ENCODE results near the gene NDUFS7.
A peak's percentile ranks its signal among the peaks of the same experiment; 100 is the strongest.

The NDUFS7 gene

DNA sequence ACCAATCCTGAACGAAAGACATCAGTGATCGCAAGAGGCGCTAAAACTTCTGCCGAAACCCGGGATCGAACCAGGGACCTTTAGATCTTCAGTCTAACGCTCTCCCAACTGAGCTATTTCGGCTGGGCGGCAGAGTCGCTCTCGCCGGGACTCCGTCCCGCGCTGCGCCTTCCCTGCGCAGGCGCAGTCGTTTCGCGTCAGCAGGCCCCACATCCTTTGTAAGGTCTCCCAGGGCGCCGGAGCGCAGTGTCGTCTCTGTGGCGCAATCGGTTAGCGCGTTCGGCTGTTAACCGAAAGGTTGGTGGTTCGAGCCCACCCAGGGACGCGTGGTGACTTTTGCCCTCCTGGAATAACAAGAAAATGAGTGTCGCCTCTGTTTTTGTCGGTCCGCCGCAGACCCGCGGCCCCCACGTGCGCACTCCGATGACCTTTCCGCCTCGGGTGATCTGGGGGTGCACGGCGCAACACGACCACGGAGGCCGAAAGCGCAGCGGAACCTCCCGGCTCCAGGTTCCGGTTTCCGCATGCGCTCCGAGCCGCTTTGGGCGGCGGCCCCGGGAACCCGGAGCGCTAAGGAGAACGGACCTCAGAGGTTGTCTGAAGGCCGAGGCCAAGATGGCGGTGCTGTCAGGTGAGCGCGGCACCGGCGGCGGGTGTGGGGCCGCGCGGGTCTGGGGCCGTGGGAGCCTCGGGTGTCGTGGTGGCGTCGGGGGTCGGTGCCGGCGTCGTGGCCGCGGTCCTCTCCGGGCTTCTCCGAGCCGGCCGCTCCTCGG is at the start of gene NDUFS7:
NDUFS7 (plus strand) TSS at position 596 of the 773 bp plus-strand sequence; CDS start at position 616, 20 bp downstream.
- peak; percentile 53 for DNase-seq (ENCODE audit: low read depth)

GRCh38 chr19:1336079-1336684 is 47.5 kb upstream of the NDUFS7 start:
- DNase-seq (ENCODE audit: low read depth): no peak

DNA sequence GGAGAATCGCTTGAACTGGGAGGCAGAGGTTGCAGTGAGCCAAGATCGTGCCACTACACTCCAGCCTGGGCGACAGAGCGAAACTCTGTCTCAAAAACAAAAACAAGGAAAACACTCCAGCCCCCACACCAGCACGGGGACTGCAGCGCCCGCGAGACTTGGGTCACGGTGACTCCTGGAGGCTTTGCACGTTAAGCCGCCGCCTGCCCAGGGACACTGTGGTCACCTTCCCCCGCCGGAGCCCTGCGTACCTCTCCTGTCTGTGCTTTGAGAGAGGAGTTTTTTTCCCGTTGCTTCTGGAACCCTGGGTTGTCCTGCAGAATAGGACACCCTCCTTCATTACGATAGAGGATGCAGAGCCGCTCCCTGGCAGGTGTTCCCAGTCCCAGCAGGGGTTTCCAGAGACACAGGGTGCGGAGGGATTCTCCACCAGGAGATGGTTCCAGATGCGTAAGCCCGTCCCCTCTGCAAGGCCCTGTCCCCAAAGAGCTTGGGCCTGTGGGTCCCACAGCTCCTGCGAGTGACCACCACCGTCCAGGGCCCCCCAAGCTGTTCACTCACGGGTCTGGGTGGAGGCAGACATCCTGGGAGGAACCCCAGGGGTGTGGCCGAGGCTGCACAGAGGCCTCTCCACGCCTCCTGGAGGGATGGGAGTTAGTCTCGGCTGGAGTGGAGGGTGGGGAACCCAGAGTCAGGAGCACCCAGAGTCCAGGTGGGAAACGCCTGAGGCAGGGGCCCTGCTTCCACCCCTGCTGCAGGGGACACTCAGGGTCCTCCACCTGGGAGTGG is 42.8 kb upstream of the NDUFS7 start:
- DNase-seq (ENCODE audit: low read depth): no peak

- no peak for DNase-seq (ENCODE audit: low read depth)
Measured at GRCh38 chr19:1343041-1343440, 40.7 kb upstream of the NDUFS7 start.

GRCh38 chr19:1349211-1349610 is 34.5 kb upstream of the NDUFS7 start:
- DNase-seq (ENCODE audit: low read depth): no peak

GRCh38 chr19:1350867-1351266 is 32.8 kb upstream of the NDUFS7 start:
- no peak for DNase-seq (ENCODE audit: low read depth)

DNA sequence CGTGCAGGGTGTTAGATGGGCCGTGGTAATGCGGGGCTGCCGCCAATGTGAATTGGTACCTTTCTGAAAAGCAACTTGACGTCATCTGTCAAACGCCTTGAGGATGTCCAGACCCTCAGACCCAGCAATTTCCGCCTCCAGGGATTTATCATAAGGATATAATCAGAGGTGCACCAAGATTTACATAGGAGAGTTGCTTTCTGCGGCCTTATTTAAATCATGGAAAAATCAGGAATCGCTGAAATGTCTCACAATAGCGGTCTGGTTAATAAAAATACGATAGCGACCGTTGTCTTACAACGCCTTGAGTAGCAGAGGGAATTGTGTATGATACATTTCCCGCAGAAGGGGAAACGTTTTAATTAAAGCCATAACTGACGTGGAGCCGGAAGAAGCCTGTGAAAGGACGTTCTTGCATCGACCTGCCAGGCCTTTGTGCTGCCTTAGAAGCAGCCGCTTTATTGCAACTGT is 32.3 kb upstream of the NDUFS7 start:
- DNase-seq (ENCODE audit: low read depth): no peak

DNA sequence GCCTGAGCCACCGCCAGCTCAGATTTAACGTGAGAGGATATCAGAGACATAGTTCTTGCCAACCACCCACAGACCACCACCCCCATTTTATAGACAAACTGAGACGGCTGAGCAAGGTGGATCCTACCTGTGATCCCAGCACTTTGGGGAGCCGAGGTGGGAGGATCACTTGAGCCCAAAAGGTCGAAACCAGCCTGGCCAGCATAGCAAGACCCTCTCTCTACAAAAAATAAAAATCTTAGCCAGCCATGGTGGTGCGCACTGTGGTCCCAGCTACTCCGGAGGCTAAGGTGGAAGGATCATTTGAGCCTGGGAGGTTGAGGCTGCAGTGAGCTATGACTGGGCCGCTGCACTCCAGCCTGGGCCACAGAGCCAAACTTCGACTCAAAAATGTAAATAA is 30.6 kb upstream of the NDUFS7 start:
- no peak for DNase-seq (ENCODE audit: low read depth)

- no peak for DNase-seq (ENCODE audit: low read depth)
Measured at GRCh38 chr19:1354970-1355567, 28.6 kb upstream of the NDUFS7 start.

GRCh38 chr19:1355568-1356507 is 27.9 kb upstream of the NDUFS7 start:
- DNase-seq (ENCODE audit: low read depth): no peak

- DNase-seq (ENCODE audit: low read depth): no peak
Measured at GRCh38 chr19:1356508-1356865, 27.2 kb upstream of the NDUFS7 start.

- DNase-seq (ENCODE audit: low read depth): no peak
Measured at GRCh38 chr19:1357531-1358109, 26.1 kb upstream of the NDUFS7 start.

DNA sequence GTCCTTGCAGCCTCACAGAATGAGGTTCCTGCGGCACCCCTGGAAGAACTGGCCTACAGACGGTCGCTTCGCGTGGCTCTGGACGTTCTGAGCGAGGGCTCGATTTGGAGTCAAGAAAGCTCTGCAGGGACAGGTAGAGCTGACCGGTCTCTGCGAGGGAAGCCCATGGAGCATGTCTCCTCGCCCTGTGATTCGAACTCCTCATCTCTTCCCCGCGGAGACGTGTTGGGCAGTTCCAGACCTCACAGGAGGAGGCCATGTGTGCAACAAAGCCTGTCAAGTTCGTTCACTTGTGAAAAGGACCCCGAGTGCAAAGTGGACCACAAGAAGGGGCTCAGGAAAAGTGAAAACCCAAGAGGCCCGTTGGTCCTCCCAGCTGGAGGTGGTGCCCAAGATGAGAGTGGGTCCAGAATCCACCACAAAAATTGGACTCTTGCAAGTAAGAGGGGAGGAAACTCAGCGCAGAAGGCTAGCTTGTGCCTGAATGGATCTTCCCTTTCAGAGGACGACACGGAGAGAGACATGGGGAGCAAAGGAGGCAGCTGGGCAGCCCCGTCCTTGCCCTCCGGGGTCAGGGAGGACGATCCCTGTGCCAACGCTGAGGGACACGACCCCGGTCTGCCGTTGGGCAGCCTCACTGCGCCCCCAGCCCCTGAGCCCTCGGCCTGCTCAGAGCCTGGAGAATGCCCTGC is 23.4 kb upstream of the NDUFS7 start:
- DNase-seq (ENCODE audit: low read depth): no peak

DNA sequence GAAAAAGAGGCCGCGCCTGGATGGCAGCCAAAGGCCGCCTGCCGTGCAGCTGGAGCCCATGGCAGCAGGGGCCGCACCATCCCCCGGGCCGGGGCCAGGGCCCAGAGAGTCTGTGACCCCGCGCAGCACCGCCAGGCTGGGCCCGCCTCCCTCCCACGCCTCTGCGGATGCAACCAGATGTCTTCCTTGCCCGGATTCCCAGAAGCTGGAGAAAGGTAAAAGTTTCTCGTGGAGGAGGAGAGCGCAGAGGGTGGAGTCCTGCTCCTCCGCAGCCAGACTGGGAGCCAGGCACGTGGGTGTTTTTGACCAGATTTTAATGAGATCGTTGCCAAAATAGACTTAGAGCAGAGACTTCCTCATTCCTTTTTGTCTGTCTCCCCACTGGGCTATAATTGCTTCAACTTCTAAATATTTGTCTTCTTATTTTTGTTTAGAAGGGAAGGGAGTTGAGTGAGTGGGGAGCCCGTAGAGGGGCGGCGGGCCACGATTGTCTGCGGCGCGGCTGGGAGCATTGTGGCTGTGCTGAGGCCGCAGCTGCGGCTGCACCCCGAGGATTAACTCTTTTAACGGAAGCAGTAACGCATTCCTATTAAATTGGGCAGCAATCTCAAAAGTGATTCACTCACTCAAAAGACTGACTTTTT is 22.8 kb upstream of the NDUFS7 start:
- DNase-seq (ENCODE audit: low read depth): peak; percentile 33

DNA sequence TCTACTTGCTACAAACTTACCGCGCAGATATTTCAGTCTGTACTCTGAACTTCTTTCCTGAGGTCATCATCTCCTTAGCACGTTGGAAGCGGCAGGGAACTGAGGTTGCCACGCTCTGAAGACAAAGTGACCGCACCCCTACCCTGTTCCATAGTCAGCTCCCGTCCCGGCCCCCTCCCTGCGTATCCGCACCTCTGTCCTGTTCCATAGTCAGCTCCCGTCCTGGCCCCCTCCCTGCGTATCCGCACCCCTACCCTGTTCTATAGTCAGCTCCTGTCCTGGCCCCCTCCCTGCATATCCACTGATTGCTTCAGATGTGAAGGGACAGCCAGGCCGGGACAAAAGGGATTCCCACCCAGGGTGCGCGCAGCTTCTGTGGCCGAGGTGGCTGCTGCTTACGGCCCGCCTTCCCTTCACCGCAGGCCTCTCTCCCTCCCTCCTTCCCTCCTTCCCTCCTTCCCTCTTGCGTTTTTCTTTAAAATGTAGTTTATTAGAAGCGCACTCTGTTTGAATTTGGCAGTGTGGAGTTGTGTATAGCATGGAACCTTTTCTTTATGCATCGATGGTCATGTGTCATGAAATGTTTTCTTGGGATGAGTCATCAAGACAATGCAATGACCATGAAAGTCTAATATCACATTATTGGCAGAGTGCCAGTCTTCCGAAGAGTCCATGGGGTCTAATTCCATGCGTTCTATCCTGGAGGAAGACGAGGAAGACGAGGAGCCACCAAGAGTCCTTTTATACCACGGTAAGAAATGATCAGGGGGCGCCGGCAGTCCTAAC is 21.9 kb upstream of the NDUFS7 start:
- no peak for DNase-seq (ENCODE audit: low read depth)

GRCh38 chr19:1362387-1363257 is 21.1 kb upstream of the NDUFS7 start:
- DNase-seq (ENCODE audit: low read depth): no peak

DNA sequence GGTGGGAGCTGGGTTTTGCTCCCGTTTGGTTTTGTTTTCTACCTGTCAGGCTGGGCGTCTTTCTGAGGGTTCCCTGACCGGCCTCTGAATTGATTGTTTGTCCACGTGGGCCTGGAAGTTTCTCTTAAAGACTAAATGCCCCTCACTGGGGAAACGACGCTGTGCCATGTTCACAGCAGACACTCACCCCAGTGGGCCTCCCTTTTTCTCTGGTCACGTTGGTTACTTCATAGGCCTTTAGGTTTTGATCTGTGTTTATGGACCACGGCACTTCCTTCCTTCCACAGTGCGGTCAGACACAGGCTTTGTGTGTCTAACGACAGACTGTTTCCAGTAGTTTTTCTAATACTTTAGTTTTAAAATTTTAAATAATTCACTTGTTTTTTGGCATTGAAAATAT is 20.1 kb upstream of the NDUFS7 start:
- DNase-seq (ENCODE audit: low read depth): no peak

- DNase-seq (ENCODE audit: low read depth): no peak
Measured at GRCh38 chr19:1364070-1364704, 19.5 kb upstream of the NDUFS7 start.
